Vagina (tissue), 2 donors: ENCODE results near the gene CIITA. TPM values are rescaled to one million over a fixed set of nuclear protein-coding genes. Genes with fewer than 3 reads are reported as not detected.

ENCODE experiments used
- DNase-seq, 2 donors: peaks; one replicate each; pipeline ENCODE4 v3.0.0-alpha.2; 2017; ENCODE audit errors: extremely low spot score in 2 of 2
- H3K27ac ChIP-seq: fragments of 200-600 bp; sonication (generic); one replicate; pipeline ENCODE4 v1.5.1; 2019
- H3K27me3 ChIP-seq: fragments of 200-600 bp; sonication (generic); one replicate; pipeline ENCODE4 v1.5.1; 2019
- H3K36me3 ChIP-seq, 2 donors: fragments of 200-600 bp; sonication (generic); one replicate each; pipeline ENCODE4 v1.5.1; 2017 to 2019
- H3K4me1 ChIP-seq: fragments of 200-600 bp; sonication (generic); one replicate; pipeline ENCODE4 v1.5.1; 2019
- H3K4me3 ChIP-seq, 2 donors: fragments of 200-600 bp; sonication (generic); 1 replicate in 1 of 2; 2 replicates in 1 of 2; pipeline ENCODE4 v1.5.1; 2016 to 2019
- H3K9me3 ChIP-seq: fragments of 200-600 bp; sonication (generic); one replicate; pipeline ENCODE4 v1.5.1; 2019
- POLR2A ChIP-seq, 2 donors: fragments of 450-650 bp; IDR thresholded peaks; one replicate each; pipeline ENCODE4 v1.6.1; 2017; ENCODE audit warnings: antibody characterized with exemption in 2 of 2, mild to moderate bottlenecking in 2 of 2, moderate library complexity in 2 of 2
- POLR2AphosphoS5 ChIP-seq, 2 donors: sonication (generic); formaldehyde crosslinking; IDR thresholded peaks; one replicate each; pipeline ENCODE4 v1.9.0; 2017; ENCODE audit warnings: antibody characterized with exemption in 2 of 2, mild to moderate bottlenecking in 2 of 2, low read depth in 1 of 2; ENCODE audit not compliant: insufficient read depth in 1 of 2
- intact Hi-C: fragments of 100-400 bp; cut with DNase I; formaldehyde crosslinking; loops from one replicate; pipeline ENCODE4 v1.15.1; 2023
- total RNA-seq: library from RNA; depleted of rRNA; stranded (reverse); fragments of >200 nt; gene quantifications from one replicate; pipeline ENCODE4 v1.2.3, GENCODE V29; 2016
- TF ChIP-seq, protein P1 (sequence below), 3 experiments: fragments of 450-650 bp in 2 of 3; fragments of 200-600 bp in 1 of 3; sonication (generic) in 1 of 3; IDR thresholded peaks; one replicate each; pipeline ENCODE4 v1.5.1; 2017 to 2019; ENCODE audit warnings: antibody characterized with exemption in 3 of 3, mild to moderate bottlenecking in 2 of 3, moderate library complexity in 2 of 3

CIITA gene
- total RNA-seq, 1 donor from 2014 or later = 16.7 TPM

DNA sequence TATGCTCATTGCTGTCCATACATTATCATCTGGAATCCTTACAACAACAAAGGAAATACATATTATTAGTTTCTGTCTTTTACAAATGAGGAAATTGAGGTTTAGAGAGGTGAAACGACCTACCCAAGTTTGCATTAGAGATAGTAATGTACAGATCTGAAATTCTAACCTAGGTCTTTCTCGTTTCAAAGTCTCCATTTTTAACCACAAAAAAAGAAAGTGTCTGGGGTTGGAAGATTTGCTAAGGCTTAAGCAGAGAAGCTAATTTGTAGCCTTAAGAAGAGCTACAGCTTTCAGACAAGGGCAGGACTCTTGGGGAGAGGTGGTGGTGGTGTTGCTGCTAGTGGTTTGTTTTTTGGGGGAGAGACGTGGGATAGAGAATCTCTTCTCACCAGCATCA, 19.2 kb downstream of the CIITA start:
- H3K27me3 ChIP-seq = no peaks in the 10 kb centered on the region
- intact Hi-C loops = loop anchor here (10.0 kb wide), 1 partner anchor 61 kb away; no protein-coding TSS in a partner anchor

DNA sequence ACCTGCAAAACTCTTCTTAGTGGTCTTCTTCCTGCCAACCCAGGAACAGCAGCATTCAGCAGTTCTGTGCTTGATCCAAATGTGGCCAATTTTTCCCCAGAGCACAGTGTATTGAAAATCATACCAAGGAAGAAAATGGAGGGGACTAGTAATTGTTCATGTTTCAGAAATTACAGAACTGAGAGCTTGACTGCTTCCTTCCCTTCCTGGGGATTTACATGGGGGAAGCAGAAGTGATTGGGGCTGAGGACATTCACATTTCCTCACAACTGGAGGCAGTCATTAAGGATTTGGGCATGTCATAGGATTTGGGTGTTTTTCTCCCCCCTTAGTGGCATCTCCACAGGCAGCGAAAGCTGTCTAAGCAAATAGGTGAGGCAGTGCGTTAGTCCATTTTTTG, 19.7 kb downstream of the CIITA start:
- intact Hi-C loops = loop anchor here (10.0 kb wide), 1 partner anchor 62 kb away; no protein-coding TSS in a partner anchor
- H3K4me1 ChIP-seq = no peaks in the 10 kb centered on the region
- no peaks in the 10 kb centered on the region for H3K27me3 ChIP-seq
- DNase-seq = no peak
- no peak overlapping the region for H3K27ac ChIP-seq
- no peaks in the 10 kb centered on the region for H3K36me3 ChIP-seq
- TF ChIP-seq POLR2A (IDR thresholded peaks at IDR 0.05) (no peak), POLR2AphosphoS5 (IDR thresholded peaks at IDR 0.05; ENCODE audit: insufficient read depth in 1 of 2, low read depth in 1 of 2) (no peak)
- TF ChIP-seq, protein P1, sequence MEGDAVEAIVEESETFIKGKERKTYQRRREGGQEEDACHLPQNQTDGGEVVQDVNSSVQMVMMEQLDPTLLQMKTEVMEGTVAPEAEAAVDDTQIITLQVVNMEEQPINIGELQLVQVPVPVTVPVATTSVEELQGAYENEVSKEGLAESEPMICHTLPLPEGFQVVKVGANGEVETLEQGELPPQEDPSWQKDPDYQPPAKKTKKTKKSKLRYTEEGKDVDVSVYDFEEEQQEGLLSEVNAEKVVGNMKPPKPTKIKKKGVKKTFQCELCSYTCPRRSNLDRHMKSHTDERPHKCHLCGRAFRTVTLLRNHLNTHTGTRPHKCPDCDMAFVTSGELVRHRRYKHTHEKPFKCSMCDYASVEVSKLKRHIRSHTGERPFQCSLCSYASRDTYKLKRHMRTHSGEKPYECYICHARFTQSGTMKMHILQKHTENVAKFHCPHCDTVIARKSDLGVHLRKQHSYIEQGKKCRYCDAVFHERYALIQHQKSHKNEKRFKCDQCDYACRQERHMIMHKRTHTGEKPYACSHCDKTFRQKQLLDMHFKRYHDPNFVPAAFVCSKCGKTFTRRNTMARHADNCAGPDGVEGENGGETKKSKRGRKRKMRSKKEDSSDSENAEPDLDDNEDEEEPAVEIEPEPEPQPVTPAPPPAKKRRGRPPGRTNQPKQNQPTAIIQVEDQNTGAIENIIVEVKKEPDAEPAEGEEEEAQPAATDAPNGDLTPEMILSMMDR (IDR thresholded peaks at IDR 0.05) = no peak
- no peak overlapping the region for H3K4me3 ChIP-seq
- no peaks in the 10 kb centered on the region for H3K9me3 ChIP-seq

More for the DNA sequence above, 19.2 kb downstream of the CIITA start:
- H3K9me3 ChIP-seq = no peaks in the 10 kb centered on the region
- no peaks in the 10 kb centered on the region for H3K4me1 ChIP-seq
- no peaks in the 10 kb centered on the region for H3K36me3 ChIP-seq
- no peak for DNase-seq
- H3K27ac ChIP-seq = no peak overlapping the region
- H3K4me3 ChIP-seq = no peak overlapping the region
- TF ChIP-seq, protein P1 (IDR thresholded peaks at IDR 0.05) = no peak
- no peak for TF ChIP-seq POLR2AphosphoS5 (IDR thresholded peaks at IDR 0.05; ENCODE audit: insufficient read depth in 1 of 2, low read depth in 1 of 2)
- no peak for TF ChIP-seq POLR2A (IDR thresholded peaks at IDR 0.05)

DNA sequence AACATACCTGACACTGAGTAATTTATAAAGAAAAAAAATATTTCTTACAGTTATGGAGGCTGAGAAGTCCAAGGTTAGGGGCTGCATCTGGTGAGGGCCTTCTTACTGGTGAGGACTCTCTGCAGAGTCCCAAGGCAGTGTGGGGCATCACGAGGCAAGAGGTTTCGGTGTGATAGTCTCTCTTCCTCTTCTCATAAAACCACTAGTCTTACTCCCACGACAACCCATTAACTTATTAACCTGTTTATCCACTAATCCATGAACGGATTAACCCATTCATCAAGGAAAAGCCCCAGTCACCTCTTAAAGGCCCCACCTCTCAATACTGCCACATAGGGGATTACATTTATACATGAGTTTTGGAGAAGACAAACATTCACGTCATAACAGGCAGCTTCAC, 20.1 kb downstream of the CIITA start:
- Histone ChIP-seq H3K27ac (no peak overlapping the region), H3K27me3 (no peaks in the 10 kb centered on the region), H3K36me3 (no peaks in the 10 kb centered on the region), H3K4me3 (no peak overlapping the region), H3K4me1 (no peaks in the 10 kb centered on the region), H3K9me3 (no peaks in the 10 kb centered on the region)
- TF ChIP-seq POLR2AphosphoS5 (IDR thresholded peaks at IDR 0.05; ENCODE audit: insufficient read depth in 1 of 2, low read depth in 1 of 2) (no peak), POLR2A (IDR thresholded peaks at IDR 0.05) (no peak)
- TF ChIP-seq, protein P1 (IDR thresholded peaks at IDR 0.05) = no peak
- intact Hi-C loops = loop anchor here (10.0 kb wide), 1 partner anchor 62 kb away; no protein-coding TSS in a partner anchor
- DNase-seq = no peak

DNA sequence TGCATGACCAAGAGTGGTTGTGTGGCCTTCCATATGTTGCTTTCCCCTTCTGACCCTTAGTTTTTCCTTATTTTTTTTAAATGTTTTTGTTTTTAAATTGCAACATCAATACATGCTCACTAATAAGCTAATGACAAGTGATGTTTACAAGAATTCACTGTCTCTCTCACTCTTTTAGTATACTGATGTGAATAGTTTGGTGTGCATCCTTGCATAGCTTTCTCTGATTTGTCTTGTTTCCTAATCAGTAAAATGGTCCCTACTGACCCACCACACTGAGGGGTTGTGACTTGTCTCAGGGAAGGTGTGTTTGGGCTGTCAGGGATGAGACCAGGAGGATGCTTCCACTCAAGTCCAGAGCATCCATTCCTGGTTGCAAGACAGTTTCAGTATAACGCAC, 26.0 kb downstream of the CIITA start:
- Histone ChIP-seq H3K36me3 (no peaks in the 10 kb centered on the region), H3K27me3 (no peaks in the 10 kb centered on the region), H3K27ac (no peak overlapping the region), H3K4me3 (no peak overlapping the region), H3K4me1 (no peaks in the 10 kb centered on the region), H3K9me3 (no peaks in the 10 kb centered on the region)
- TF ChIP-seq, protein P1 (IDR thresholded peaks at IDR 0.05) = no peak
- no peak for TF ChIP-seq POLR2A (IDR thresholded peaks at IDR 0.05)
- TF ChIP-seq POLR2AphosphoS5 (IDR thresholded peaks at IDR 0.05; ENCODE audit: insufficient read depth in 1 of 2, low read depth in 1 of 2) = no peak
- intact Hi-C loops = loop anchor here (10.0 kb wide), 1 partner anchor 148 kb away; no protein-coding TSS in a partner anchor
- no peak for DNase-seq

DNA sequence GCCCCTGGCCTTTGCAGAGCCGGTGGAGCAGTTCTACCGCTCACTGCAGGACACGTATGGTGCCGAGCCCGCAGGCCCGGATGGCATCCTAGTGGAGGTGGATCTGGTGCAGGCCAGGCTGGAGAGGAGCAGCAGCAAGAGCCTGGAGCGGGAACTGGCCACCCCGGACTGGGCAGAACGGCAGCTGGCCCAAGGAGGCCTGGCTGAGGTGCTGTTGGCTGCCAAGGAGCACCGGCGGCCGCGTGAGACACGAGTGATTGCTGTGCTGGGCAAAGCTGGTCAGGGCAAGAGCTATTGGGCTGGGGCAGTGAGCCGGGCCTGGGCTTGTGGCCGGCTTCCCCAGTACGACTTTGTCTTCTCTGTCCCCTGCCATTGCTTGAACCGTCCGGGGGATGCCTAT, 29.5 kb downstream of the CIITA start:
- no peak overlapping the region for H3K4me3 ChIP-seq
- no peak overlapping the region for H3K27ac ChIP-seq
- intact Hi-C loops = loop anchor here (10.0 kb wide), 1 partner anchor 152 kb away; no protein-coding TSS in a partner anchor
- no peak for DNase-seq
- H3K27me3 ChIP-seq = no peaks in the 10 kb centered on the region
- no peaks in the 10 kb centered on the region for H3K36me3 ChIP-seq
- no peaks in the 10 kb centered on the region for H3K4me1 ChIP-seq
- TF ChIP-seq POLR2AphosphoS5 (IDR thresholded peaks at IDR 0.05; ENCODE audit: insufficient read depth in 1 of 2, low read depth in 1 of 2) (no peak), POLR2A (IDR thresholded peaks at IDR 0.05) (no peak)
- TF ChIP-seq, protein P1 (IDR thresholded peaks at IDR 0.05) = no peak
- H3K9me3 ChIP-seq = no peaks in the 10 kb centered on the region
